Stimulated activated naive CD4-positive, alpha-beta T cell (primary cell): ENCODE measurements around the gene MEGF9.
A peak's percentile ranks its signal among the peaks of the same experiment; 100 is the strongest.
"Not testable (repeated sequence)": the region's sequence is repeated elsewhere in the genome, so short reads cannot be mapped to it uniquely, and the experiment has no call there.

Experiments
- DNase-seq, 6 experiments: peaks; one replicate each; lab custom pipeline; 2025; lab: John Stamatoyannopoulos, UW

MEGF9 gene

DNA sequence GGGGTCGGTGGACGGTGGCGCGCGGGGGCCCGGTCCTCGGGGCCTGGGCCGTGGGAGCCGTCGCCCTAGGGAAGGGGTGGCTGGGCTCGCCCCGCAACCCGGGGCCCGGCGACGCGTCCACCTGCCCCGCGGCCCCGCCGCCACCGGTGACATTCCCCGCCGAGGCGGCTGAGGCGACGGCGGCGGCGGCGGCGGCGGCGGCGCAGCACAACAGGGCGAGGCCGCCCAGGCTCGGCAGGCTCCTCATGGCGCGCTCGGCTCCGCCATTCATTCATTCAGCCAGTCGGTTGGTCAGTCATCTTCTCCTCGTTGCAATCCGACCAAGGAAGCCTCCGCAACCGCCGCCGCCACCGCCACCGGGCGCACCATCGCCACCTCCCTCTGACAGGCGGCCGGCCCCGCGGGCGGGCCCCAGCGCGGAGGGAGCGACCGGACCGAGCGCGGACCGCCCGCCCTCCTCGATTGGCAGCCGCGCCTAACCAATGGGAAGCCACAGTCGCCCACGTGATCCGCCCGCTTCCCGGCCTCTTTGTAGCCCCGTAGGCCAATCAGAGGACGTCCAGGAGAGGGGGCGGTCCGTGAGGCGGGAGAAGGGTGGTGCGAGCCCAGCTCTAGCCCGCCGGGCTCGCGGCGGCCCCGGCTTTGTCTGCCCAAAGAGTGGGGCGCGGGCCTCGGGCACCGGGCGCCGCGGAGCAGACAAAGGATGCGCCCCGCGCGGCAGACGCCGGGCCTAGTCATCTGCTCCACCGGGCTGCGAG is at the start of gene MEGF9:
MEGF9 (minus strand) TSS at position 383 of the 758 bp plus-strand sequence; CDS start at position 271, 112 bp downstream.
- peak; percentile 89 to 96 (median 92) for DNase-seq

DNA sequence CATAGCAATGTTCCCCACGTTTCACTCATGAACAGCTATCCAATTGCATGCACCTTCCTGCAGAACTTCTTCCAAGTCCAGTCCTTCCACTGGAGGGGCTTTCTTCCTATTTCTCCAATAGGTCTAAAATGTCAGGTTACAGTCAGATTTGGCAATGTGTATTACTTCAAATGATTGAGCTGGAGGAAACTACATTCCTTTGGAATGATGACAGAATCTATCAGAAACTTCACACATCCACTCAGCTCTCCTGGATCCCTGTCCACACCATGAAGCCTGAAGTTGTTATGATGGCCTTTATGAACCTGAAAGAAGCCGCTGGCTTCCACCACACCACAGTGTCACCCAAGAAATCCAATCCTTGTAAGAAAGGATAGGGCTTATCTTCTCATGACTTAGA is 46.7 kb upstream of the MEGF9 start:
- DNase-seq, result no peak

DNA sequence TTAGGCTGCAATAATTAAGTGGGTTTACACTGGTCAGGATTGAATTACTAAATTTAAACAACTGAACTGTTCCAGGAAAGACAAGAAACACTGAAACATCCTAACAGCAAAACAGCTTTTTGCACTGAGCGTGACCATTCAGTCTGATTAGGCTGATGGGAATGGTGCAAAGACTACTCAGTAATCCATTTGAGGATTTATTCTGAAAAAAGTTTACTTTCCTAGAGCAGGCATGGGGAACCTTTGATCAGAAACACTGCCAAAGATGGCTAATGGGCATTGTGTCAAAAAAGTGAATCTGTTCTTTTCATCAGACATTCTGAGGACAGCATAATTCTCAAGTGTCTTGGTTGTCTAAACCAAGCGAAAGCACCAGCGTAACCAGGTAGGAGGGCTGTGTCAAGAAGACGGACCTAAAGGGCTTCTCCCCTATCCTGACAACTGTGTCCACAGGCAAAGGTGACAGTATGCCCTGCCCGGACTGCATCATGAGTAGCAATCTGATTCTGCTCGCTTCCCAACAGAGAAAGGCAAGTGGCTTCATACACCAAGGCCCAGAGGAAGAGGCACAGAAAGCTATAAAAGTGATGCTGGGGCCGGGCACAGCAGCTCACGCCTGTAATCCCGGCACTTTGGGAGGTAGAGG is 45.6 kb upstream of the MEGF9 start:
- no peak for DNase-seq

- DNase-seq, result no peak
Measured at GRCh38 chr9:120758544-120758943, 44.3 kb upstream of the MEGF9 start.

DNA sequence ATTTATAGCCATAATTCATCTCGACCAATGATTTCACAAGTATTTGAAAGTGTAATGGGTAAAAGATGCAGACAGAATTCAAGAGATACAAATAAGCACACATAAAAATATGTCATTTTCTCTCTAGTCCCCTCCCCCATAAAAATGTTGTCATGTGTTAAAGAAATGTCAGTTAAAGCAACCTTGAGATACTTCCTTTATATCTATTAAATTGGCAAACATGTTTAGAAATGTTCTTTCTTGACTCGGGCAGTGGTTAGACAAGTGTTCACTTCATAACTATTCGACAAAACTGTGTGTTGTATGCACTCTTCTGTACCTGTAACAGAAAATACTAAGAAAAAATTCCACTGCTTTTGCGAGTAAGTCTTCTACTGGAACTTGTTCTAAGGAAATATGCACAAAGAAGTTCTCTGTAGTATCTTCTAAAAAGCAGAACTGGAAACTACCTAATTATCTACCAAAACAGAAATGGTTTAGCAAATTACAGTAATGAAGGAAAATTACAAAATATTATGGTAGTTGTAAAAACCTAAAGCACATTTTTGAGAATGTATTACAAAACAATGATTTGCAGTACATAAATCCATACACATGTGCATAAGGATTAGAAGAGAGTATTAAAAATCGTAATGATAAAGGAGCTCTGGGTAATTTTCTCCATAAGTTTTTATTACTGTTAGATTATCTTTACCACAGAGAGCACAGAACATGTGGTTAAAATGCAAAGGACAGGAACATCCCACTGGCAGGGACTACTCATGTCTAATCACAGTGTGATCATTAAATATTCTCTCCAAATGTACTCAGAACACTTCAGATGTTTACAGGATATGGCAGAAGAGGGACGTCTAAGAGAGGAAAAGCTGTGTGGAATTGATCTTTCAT is 43.0 kb upstream of the MEGF9 start:
- no peak for DNase-seq

DNA sequence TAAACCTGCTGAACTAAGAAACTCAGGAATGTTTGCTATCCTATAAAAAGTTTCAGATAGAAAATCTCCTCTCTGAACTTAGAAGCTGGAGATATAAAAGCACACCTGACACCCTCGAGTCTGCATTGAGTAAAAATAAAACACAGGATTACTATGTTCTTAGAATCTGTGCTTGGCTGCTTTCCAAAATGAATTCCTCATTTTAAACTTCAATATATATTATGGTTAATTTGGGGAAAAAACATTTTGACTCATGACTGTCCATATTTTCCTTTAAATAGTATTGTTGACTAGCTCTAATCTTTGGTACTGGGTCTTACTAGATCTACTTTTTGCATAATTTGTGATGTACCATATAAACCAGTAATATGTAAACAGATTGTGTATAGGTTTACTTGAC is 42.3 kb upstream of the MEGF9 start:
- no peak for DNase-seq

GRCh38 chr9:120755810-120756434 is 41.7 kb upstream of the MEGF9 start:
- DNase-seq, result peak; percentile 31 to 80 (median 56)

GRCh38 chr9:120755044-120755443 is 40.8 kb upstream of the MEGF9 start:
- no peak for DNase-seq

GRCh38 chr9:120750421-120750820 is 36.2 kb upstream of the MEGF9 start:
- DNase-seq, result no peak

DNA sequence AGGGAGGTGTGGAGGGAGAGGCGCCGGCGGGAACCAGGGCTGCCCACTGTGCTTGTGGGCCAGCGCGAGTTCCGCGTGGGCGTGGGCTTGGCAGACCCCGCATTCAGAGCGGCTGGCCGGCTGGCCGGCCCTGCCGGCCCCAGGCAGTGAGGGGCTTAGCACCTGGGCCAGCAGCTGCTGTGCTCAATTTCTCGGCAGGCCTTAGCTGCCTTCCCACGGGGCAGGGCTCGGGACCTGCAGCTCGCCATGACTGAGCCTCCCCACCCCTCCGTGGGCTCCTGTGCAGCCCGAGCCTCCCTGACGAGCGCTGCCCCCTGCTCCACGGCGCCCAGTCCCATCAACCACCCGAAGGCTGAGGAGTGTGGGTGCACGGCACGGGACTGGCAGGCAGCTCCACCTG is 32.1 kb upstream of the MEGF9 start:
- DNase-seq, result not testable (repeated sequence)

DNA sequence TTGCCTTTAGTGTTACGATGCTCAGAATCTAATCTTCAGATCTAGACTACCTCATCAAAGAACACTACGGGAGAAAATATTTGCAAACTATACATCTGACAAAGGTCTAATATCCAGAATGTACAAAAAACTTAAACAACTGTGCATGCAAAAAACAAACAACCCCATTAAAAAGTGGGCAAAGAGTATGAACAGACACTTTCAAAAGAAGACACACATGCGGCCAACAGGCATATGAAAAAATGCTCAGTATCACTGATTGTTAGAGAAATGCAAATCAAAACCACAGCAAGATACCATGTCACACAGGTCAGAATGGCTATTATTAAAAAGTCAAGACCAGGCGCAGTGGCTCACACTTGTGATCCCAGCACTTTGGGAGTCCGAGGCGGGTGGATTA is 31.0 kb upstream of the MEGF9 start:
- no peak for DNase-seq

DNA sequence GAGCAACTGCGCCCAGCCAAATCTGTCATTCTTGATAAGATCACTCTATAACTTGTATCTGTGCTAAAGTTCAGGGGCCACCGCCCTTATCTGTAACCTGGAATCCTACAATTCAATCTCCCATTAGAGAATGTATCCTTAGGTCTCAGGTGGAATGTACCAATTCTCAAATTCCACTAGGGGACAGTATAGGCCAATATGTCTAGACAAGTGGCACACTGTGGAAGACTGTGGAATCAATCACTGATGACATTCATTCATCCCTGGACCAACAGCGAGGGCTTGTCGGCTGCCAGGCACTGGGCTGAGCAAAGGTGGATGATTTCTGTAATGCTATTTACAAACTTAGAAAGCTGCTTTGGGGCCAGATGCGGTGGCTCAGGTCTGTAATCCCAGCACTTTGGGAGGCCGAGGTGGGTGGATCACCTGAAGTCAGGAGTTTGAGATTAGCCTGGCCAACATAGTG is 28.7 kb upstream of the MEGF9 start:
- peak in 2 of 6 experiments; percentile 10 to 21 for DNase-seq

GRCh38 chr9:120741701-120742100 is 27.4 kb upstream of the MEGF9 start:
- no peak for DNase-seq

DNA sequence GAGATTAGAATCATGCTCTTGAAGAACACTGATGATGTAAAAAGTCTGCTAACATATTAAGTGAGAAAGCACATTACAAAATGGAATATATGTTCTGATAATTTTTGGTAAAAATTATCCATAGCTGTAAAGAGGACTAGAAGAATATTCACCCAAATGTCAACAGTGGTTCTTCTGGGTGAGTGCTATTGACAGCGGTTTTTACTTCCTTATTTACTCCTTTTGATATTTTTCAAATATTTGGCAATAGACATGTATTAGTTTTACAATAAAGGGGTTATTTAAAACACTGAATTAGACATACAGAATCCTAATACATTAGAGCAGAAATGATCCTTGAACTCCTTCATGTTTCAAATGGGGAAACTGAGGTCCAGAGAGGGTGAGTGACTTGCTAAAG is 26.9 kb upstream of the MEGF9 start:
- no peak for DNase-seq

DNA sequence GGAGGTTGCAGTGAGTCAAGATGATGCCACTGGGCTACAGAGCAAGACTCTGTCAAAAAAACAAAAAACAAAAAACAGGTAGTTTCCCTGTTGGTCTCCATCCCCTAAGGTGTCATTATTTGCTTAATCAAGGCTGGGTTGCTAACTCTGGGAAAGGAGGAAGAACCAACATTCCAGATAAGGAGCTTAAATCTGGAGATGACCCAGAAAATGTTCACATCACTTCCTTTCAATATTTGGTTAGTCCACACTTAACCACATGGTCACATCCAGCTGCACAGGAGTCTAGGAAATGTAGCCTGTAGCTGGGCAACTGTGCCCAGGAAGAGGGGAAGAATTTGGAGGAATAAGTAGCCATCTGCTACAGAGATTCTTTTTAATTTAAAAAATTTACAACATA is 25.9 kb upstream of the MEGF9 start:
- no peak for DNase-seq

- no peak for DNase-seq
Measured at GRCh38 chr9:120737416-120738165, 23.3 kb upstream of the MEGF9 start.

DNA sequence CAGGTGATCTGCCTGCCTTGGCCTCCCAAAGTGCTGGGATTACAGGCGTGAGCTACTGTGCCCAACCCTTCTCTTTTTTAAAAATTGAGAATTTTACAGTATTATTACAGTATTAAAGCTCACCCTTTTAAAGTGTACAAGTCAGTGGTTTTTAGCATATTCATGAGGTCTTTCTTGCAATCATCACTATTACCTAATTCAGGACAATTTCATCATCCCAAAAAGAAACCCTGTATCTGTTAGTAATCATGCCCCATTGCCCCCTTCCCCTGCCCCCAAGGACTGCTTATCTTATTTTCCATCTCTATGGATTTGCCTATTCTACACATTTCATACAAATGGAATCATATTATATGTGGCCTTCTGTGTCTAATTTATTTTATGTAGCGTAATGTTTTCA is 22.6 kb upstream of the MEGF9 start:
- DNase-seq, result no peak

DNA sequence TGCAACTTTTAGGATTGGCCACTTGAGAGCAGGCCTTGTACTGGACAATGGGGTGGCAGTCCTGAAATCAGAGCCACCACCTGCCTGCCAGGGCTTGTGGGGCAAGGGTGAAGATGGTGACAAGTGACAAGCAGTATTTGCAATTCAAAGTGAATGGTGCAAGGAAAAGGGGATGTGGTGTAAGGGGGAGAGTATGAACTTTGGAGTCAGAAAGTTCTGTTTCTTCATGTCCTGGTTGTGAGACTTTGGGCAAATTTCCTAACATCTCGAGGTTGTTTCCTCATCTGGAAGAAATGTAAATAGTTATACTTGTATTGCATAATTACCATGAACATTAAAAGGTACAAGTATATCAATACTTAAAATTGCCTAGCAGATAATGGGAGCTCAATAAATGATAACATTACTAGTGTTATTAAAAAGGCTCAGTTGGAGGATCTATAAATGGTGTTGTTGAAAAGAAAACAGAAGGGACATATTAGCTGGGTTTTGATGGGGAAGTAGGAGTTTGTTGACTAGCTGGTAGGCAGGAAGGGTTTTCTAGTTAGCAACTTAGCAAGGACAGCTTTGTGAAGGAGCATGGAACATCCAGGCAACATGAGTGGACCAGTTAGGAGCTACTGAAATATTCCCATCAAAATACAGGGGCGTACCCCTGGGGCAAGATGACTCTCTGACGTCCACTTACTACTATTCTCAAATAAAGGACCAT is 21.3 kb upstream of the MEGF9 start:
- no peak for DNase-seq

- peak in 1 of 6 experiments; percentile 7 for DNase-seq
Measured at GRCh38 chr9:120734607-120735410, 20.5 kb upstream of the MEGF9 start.

DNA sequence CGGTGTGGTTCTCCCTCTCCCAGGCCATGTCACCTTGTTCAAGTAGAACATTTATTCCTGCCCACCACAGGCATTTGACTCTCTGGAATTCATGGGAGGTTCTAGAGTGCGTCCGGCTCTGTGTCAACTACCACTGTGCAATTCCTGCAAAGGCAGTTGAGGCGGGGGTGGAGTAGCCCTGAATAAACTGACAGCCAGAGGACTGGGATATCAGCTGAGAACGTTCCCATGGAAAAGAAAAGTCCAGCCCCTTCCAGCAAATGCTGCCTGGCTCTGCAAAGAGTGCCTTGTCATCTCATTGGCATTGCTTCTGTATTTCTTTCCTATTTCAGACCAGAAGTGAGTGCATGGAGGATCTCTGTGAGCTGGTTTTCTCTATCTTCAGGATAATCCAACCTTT is 18.9 kb upstream of the MEGF9 start:
- DNase-seq, result no peak
